KG1 (cell line): Measurements from ENCODE around the gene ZNF672.

Experiments used
- DNase-seq: peaks from one replicate; lab custom pipeline; 2025; lab: John Stamatoyannopoulos, UW

ZNF672 gene

DNA sequence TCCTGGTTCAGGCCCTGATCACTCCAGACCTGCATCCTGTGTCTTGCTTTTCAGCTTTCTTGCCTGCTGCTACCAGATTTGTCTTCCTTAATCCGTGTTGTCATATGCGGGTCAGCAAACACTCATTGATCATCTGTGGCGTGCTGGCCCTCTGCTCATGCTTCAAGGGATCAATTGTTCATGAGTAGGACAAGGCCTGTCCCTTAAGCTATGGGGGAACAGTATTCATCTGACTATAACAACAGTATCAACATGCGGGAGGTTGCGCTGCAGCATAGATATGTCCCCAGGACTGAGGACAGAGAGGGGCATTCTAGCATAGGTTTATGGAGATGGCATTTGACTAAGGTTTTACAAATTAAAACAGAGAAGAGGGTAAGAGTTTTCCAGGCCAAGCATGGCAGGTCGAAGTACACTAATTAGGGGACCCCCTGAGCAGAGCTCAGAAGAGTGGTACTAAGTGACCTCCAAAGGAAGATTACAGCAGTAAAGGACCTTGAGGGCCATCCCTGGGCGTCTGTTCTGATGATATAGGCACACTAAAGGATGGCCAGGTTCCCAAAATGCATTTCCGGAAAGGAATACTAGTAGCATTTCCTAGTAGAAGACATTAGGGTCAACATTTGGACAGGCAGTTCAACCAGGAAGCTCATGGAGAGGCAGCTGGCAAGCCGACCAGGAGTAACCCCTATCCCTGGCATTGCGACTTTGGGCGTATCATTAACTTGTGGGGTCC, 811 bp upstream of the ZNF672 start:
- no peak for DNase-seq

DNA sequence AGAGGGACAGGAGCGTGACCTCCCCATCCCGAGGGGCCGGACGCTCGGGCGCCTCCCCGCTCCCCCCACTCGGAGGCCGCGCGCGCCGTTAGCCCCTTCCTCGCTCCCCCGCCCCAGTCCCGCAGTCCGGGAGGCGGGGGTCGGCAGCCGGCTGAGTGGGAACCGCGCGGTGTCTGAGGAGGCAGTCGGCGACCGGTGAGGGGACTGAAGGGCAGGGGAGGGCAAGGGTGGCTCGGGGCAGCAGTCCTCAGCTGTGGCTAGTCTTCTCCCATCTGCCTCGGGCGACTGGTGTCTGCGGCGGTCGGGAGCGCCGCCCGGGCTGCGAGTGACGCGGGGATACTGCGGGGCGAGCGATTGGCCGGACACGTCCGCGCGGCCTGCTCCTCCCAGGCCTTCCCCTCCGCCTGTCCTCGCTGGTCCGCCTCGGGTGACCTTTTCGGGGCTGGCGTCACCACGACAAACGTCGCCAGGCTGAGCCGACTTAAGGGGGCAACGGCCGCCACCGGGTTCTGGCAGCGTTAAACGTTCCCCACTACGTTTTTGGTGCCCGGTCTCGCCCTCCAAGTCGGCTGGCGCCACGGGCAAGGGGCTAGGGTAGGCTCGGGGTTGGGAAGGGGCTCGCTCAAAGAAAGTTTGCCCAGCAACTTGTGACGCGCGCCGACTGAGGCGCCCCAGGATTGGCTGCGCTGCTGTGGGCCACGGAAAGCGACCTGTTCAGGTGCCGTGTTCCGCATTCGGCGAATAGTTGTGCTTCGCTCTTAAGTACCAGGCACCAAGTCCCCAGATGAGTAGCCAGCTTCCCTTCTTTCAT, 538 bp downstream of the ZNF672 start:
- peak; percentile 78 for DNase-seq

DNA sequence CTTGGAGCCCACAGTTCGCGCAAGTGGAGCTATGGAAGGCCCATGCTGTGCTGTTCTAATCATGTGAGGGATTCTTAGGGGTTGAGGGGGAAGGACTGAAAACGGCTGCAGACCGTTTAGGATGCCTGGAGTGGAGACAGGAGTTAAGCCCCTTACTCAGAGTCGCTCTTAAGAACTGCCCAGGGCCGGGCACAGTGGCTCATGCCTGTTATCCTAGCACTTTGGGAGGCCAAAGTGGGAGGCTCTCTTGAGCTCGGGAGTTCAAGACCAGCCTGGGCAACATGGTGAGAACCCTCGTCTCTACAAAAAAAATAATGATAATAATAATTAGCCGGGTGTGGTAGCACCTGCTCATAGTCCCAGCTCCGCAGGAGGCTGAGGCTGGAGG, 1.1 kb downstream of the ZNF672 start:
- no peak for DNase-seq

DNA sequence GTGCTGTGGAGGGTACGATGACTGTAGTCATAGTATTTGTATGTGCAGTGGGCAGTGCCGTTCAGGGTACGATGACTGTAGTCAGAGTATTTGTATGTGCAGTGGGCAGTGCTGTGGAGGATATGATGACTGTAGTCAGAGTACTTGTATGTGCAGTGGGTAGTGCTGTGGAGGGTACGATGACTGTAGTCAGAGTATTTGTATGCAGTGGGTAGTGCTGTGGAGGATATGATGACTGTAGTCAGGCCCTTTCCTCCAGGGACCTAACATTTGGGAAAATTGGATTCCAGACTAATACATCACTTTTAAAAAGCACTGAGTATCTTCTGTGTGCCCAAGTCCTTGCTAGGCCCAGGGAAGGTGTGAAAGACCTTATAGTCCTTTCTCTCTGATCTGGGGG, 2.9 kb downstream of the ZNF672 start:
- no peak for DNase-seq

DNA sequence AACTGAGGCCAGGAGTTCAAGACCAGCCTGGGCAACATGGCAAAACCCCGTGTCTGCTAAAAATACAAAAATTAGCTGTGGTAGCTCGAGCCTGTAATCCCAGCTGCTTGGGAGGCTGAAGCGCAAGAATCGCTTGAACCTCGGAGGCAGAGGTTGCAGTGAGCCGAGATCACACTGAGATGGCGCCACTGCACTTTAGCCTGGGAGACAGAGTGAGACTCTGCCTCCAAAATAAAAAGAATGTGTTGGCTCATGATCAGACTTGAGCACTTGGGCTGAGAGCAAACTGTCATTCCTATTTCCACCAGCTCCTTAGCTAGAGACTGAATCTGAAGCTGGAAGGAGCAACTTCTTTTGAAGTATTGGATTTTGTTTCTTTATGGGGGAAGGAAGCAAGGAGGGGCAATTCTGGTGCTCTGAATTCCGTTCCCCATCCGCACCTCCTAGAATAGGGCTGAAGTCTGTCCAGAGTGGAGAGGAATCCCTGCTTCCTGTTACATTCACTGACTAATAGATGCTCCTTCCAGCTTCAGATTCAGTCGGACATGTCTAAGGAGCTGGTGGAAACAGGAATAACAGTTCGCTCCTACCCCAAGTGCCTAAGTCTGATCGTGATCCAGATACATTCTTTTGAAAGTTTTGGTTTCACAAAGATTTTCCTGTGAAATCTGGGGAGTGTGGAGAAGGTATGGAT, 3.8 kb downstream of the ZNF672 start:
- no peak for DNase-seq

DNA sequence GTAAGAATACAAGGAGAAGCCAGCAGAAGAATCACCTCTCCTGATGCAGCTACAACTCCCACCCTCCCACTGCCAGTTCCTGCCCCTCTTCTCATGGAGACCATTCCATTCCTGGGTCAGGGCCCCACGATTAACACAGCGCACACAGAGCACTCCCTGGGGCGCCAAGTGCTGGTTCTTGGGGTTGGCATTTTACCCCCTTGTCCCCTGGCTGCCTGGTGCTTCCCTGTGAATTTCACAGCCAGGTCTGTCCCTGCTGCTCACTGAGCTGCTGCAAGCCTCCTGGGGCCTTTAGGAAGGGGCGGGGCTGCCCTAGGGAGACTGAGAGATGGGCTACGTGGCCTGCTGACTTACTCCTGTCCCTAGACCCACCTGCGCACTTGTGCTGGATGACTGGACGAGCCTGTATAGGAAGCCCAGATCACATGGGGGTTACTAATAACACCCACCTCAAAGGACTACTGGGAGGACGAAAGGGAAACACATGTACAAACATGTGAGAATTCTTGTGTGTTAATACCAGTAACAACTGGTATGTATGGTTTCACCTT, 4.8 kb downstream of the ZNF672 start:
- DNase-seq, result no peak

DNA sequence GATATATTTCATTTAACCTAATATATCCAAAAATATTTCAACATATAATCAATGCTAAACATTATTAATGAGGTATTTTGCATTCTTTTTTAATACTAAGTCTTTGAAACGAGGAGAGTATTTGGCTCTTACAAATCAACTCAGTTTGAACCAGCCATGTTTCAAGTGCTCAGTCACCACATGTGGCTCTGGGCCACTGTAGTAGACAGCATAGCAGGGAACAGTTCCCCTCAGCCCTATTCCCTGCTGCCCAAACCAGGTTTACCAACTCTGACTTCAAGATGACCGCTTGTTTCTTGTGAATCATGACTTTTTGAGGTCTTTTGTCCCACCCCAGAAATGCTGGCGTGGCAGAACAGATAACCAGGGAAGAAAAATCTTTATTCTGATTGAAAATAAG, 5.7 kb downstream of the ZNF672 start:
- DNase-seq, result no peak

DNA sequence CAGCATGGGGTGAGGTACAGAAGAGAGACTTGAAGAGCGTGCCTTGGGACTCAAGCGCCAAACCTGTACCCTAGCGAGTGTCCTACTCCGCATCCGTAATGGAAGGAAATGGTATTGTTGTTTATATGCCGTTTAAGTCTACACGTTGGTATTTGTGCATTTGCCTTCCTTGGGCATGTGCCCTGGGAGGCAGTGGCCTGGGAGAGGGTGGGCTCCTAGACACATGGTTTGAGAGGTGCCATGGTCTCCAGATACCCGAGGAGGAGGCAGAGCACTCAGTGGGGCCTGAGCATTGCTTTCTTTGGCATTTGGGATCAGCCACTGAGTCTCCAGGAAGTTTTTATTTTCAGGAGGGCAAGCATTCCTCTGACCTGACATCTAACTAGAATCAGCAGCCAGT, 6.5 kb downstream of the ZNF672 start:
- no peak for DNase-seq

DNA sequence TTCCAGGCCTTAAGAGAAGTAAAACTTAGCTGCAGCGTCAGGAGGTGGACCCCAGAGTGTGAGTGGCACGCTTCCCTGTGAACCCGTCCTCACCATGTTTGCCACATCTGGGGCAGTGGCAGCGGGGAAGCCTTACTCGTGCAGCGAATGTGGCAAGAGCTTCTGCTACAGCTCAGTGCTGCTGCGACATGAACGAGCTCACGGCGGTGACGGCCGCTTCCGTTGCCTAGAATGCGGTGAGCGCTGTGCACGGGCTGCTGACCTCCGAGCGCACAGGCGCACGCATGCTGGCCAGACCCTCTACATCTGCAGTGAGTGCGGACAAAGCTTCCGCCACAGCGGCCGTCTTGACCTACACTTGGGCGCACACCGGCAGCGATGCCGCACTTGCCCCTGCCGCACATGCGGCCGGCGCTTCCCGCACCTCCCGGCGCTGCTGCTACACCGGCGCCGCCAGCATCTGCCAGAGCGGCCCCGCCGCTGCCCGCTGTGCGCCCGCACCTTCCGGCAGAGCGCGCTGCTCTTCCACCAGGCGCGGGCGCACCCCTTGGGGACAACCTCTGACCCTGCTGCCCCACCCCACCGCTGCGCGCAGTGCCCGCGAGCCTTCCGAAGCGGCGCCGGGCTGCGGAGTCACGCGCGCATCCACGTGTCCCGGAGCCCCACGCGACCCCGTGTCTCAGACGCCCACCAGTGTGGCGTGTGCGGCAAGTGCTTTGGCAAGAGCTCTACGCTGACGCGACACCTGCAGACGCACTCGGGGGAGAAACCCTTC, 9.3 kb downstream of the ZNF672 start:
- DNase-seq, result no peak

DNA sequence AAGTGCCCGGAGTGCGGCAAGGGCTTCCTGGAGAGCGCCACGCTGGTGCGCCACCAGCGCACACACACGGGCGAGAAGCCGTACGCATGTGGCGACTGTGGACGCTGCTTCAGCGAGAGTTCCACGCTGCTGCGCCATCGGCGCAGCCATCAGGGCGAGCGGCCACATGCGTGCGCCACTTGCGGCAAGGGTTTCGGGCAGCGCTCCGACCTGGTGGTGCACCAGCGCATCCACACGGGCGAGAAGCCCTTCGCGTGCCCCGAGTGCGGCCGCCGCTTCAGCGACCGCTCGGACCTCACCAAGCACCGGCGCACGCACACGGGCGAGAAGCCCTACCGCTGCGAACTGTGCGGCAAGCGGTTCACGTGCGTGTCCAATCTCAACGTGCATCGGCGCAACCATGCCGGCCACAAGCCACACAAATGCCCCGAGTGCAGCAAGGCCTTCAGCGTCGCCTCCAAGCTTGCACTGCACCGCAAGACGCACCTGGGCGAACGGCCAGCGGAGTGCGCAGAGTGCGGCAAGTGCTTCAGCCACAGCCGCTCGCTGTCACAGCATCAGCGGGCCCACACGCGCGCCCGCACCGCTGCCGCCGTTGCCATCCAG, 10.0 kb downstream of the ZNF672 start:
- no peak for DNase-seq

DNA sequence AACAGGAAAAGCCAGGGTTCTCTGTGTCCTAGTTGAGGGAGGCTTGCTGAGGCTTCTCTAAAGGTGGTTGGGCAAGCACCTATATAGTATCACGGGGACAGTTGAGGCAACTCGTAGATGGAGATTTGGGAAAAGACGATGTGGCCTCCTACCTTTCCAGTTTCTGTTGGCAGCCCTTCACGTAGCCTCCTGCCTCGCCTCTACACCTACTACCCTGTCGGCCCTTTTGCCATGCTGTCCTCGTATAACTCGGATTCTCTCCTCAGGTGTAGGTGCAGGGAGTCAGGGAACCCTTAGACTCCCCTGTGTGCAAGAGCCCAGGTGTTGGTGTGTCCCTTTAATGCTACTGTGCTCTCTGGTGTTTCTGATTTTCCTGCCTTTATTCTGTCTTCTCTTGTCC, 10.6 kb downstream of the ZNF672 start:
- DNase-seq, result no peak

DNA sequence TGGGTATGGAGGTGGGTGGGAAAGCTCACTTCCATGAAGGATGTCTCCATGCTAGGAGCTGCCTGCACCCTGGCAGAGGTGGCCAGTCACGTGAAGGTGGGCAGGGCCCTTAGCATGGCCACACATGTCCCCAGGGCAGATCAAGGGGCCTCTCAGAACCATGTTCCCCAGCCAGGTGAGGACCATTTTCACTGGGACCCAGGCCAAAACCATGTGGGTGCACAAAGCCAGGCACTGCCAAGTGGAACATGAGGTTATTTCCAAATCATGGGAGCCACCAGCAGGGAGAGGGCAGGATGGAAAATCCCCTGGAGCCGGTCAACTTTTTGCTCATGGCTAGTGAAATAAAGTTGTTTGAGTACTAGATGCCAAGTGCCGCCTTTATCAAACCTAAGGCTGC, 11.1 kb downstream of the ZNF672 start:
- DNase-seq, result no peak

DNA sequence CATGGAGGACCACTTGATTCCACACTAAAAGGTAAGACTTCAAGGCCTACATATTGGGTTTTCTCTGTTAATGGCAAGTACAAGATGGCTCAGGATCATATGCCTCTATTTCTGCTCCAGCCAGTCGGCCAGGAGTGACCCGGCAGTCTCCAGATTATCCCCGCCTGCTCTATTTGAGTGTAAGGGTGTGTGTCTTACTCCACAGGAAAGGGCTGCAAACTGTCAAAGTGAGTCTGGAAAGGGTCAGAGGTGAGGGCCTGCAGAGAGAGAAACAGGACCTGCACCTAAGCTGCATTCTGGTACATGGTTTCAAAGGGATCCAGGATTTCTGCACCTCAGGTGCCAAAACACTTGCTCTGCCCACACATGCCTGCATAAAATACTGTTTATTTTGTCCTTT, 11.6 kb downstream of the ZNF672 start:
- DNase-seq, result no peak

DNA sequence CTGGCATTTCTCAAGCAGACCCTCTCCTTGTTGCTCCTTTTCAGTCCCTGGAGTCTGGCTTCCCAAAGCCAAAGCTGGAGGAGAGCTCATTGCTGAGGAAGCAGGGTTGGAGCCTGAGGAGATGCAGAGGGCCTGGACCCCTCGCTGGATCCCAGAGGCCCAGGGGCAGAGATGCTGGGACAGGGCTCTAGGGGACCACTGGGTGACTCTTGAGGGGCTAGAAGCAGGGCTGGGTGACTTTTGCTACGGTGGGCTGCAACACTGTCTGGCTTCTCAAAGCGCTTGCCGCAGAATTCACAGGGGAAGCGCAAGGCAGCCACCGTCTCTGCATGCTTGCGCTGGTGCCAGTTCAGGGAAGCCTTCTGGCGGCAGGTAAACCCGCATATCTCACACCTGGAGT, 12.1 kb downstream of the ZNF672 start:
- DNase-seq, result no peak

DNA sequence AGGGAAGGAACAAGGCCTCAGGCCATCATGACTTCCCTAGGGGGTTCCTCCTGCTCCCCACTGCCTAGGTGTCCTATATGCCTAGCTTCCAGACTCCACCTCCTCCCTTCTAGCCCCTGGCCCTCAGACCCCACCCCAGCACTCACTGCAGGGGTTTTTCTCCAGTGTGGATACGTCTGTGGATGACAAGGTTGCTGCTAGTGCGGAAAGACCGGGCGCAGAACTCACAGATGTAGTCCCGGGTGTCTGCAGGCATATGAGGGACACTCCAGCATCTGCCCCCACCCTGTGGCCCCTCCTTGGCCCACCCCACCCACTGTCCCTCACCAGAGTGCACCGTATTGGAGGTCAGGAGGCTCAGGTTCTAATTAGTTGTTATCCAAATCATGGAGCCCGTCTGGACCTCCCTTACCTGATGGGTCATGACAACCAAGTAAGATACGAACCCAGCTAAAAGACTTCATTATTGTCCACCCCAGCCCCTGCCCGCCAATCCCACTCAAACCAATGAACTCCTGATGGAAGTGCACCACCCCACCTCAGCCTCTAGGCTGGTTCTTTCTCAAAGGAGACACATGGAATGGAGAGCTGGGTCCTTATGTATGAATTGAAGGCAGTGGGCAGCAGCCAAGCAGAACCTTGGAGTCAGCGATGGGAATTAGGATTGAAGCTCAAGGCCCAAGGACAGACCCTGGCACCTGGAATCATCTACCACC, 12.7 kb downstream of the ZNF672 start:
- DNase-seq, result no peak

DNA sequence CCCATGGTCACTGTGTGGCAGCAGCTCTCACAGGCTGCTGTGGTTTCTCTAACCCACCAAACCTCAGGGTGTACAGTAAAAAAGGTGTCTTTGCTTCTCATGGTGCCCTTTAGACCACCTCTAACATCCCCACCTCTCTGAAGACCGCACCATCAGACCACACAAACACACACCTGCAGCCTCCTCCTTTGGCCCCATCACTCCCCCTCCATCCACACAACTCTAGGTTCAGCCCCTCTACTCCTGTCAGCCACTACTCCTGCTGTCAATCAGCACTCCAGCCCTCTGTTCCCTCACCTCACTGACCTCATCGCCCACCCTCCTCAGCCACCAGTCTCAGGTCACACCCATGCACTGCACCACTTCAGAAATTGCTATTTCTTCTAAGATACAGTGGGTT, 13.4 kb downstream of the ZNF672 start:
- DNase-seq, result no peak

DNA sequence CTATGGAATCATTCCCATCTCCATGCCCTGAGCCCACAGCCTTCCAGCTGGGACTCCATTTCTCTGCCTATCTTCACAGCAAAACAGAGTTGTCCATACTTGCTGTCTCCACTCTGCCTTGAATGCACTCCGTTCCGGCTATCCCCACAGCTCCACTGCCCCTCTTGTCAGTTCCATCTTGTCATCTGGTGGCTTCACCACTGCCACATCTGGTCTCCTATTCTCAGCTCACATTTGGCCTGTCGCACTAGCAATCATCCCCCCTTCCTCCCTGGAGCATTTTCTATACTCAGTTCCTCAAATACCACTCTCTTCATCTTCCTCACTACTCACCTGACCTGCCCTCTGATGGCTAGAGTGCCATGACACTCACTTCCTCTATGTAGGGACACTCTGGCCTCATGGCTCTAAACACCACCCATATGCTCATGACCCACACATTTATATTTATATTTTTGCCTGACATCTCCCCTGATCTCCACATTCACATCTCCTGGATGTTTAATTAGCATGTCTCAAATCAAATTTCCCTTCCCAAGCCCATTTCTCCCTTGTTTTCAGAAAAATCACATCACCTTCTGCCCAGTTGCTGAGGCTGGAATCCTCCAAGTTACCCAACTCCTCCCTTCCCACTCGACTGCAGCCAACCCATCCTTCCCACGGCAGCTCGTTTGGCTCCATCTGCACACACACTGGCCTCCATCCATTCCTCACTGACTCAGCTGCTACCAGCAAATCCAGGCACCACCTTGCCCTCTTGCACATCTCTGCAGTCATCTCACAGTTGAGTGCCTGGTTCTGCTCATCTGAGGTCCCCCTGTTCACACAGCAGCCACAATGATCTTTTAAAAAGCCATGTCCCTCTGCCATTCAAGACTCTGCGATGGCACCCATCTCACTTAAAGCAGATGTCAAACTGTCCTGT, 14.7 kb downstream of the ZNF672 start:
- no peak for DNase-seq

DNA sequence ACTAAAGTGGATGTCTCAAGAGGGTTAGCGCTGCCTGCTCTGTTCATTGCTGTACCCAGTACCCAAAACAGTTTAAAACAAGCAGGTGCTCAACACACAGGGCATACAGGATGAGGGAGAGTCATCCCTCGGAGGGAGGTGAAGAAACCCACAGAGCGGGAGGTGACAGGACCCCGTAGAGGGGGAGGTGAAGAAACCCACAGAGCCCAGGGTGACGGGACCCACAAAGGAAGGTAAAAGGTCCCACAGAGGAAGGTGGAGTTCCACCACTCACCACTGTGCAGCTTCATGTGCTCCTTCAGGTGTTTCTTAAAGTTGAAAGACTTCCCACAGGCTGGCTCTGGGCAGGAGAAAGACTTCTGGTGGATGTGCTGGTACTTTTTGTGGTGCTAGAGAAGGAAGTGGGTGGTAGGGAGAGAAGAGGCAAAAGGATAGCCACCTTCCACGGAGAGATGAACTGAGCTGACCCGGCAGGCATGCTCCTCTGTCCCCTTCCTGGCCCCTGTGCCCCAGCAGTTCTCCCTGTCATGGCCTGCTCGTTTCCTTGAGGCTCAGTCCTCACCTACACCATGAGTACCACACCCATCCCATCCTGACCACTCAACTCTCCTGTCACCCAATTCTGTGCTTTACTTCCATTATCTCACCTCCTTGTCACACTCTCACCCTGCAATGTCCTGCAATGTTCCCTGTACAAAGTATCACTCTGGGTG, 15.8 kb downstream of the ZNF672 start:
- no peak for DNase-seq

DNA sequence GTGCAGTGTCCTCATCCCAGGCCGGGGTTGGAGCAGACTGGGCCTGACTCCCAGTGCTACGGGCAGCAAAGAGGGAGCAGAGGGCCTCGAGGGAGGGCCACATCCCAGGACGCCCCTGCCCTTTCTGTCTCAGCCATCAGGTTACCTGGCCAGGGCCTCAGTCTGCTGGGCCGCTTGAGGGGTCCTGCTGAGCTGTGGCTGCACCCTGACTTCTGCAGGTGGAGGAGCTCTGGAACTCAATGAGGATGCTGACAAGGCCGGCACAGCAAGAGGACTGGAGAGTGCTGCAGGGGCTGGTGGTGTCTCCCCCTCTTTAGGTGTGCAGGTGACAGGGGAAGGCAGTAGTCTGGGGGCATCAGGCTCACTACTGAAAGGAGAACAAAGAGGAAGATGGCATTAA, 17.6 kb downstream of the ZNF672 start:
- no peak for DNase-seq
